ENCODE measurements around the gene ARHGAP9. TPM values are rescaled to one million over a fixed set of nuclear protein-coding genes. Genes with fewer than 3 reads are reported as not detected.

ARHGAP9 gene
- total and polyA plus RNA-seq, 2 of the 4 experiments (the other 2 are of a cell fraction), result 0.18 to 0.79 TPM

DNA sequence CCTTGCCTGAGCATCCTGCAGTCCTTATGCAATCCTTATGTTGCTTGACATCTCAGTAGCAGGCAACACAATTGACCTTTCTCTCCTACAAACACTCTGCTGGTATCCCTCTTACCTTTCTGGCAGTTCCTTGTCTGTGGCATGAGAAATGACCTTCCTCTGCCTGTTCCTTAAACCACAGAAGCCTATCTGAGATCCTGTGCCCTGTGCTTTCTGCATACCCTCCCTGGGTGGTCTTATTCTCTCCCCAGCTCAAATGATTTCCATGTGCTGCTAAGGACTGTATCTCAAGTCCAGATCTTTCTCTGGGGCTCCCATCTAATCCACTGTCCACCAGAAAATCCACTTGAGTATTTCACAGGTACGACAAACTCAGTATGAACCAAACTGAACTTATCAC, 2.0 kb upstream of the ARHGAP9 start:
- no peak for DNase-seq
- ATAC-seq (ENCODE audit: low read depth), result no peak
- ChIA-PET POLR2A (ENCODE audit: unreplicated experiment) (no interaction called here), CTCF (no interaction called here)
- Histone ChIP-seq H3K9me1 (ENCODE audit: insufficient read depth, low read length) (no peaks in the 10 kb centered on the region; the same call in 1 of the 2 replicates), H3K4me3 (ENCODE audit: insufficient read depth, low read depth, low read length) (no peak overlapping the region), H2BK15ac (ENCODE audit: low read depth, low read length) (no peak overlapping the region), H3K36me3 (ENCODE audit: control insufficient read depth, insufficient read depth, low read length) (no peaks in the 10 kb centered on the region), H3K14ac (replicated peaks; ENCODE audit: low read depth, low read length) (no peak overlapping the region), H3K4me1 (ENCODE audit: control insufficient read depth, insufficient read depth, low read length) (peaks cover 4% of the 10 kb centered on the region), H2AK9ac (replicated peaks; ENCODE audit: low read depth, low read length, poor library complexity) (no peak overlapping the region), H4K5ac (ENCODE audit: low read depth, low read length) (no peak overlapping the region), H2BK5ac (ENCODE audit: low read depth, low read length, poor library complexity, severe bottlenecking) (no peak overlapping the region), H3K79me1 (ENCODE audit: low read depth in 1 of 2, low read length in 2 of 2) (no peaks in the 10 kb centered on the region), H3K18ac (ENCODE audit: low read depth, low read length) (no peak overlapping the region), H2BK120ac (ENCODE audit: low read depth, low read length) (no peak overlapping the region), H3K27me3 (ENCODE audit: control insufficient read depth, insufficient read depth, low read length) (peaks cover 17% of the 10 kb centered on the region), H2AK5ac (ENCODE audit: low read depth, low read length) (no peak overlapping the region), H3K56ac (ENCODE audit: extremely low read depth, insufficient read depth, low read length) (no peak overlapping the region), H3K9me3 (ENCODE audit: control insufficient read depth, insufficient read depth, low read length) (no peaks in the 10 kb centered on the region), H3K9ac (ENCODE audit: low read depth, low read length) (no peak overlapping the region), H2AFZ (replicated peaks; ENCODE audit: low read length, poor library complexity) (no peak overlapping the region), H3K4me2 (ENCODE audit: low read depth, low read length) (no peak overlapping the region), H3K27ac (ENCODE audit: insufficient read depth, low read length) (no peak overlapping the region), H3K23ac (ENCODE audit: low read depth, low read length) (peak overlapping the region; percentile 67; the same call in 1 of the 2 replicates), H4K20me1 (ENCODE audit: insufficient read depth, low read length) (no peaks in the 10 kb centered on the region), H2BK20ac (ENCODE audit: low read depth, low read length) (no peak overlapping the region), H4K8ac (ENCODE audit: low read depth in 2 of 2, low read length in 2 of 2) (no peak overlapping the region), H4K91ac (ENCODE audit: insufficient read depth, low read depth, low read length) (no peak overlapping the region), H3K4ac (ENCODE audit: low read depth, low read length) (no peak overlapping the region)
- intact Hi-C loops (cut with micrococcal nuclease) (no loop called here), dilution Hi-C loops (cut with HindIII; ENCODE audit: low sequenced_read_pairs, unreplicated experiment) (no loop called here), in situ Hi-C loops (cut with MboI; ENCODE audit: low sequenced_read_pairs) (no loop called here)
- no peak for TF ChIP-seq MXI1 (IDR thresholded peaks at IDR 0.05; ENCODE audit: borderline replicate concordance, low read depth, low read length)
- TF ChIP-seq RAD21 (IDR thresholded peaks at IDR 0.05; ENCODE audit: low read length), result no peak
- no peak for TF ChIP-seq NFE2L2 (IDR thresholded peaks at IDR 0.05; ENCODE audit: low read depth, low read length)
- no peak for TF ChIP-seq CEBPB (IDR thresholded peaks at IDR 0.05; ENCODE audit: low read depth, low read length)
- TF ChIP-seq SMC3 (IDR thresholded peaks at IDR 0.05; ENCODE audit: low read depth, low read length), result no peak
- no TSS peak for BruUV-seq (replicated peaks)
- no CpG with 5 or more reads among the region's 1 CpG for WGBS, 2 experiments (ENCODE audit: extremely low coverage in 2 of 2, insufficient read length in 1 of 2)
